WTC11 (cell line): ENCODE results near the gene UBE2D2.

Experiments
- CREB1 ChIP-seq: sonication (generic); formaldehyde crosslinking; IDR thresholded peaks from 2 replicates; pipeline ENCODE4 v1.8.0; 2023; ENCODE audit warnings: mild to moderate bottlenecking, missing genetic modification reagents
- NR2C2 ChIP-seq: sonication (generic); formaldehyde crosslinking; IDR thresholded peaks from 2 replicates; pipeline ENCODE4 v1.8.0; 2022; ENCODE audit warnings: mild to moderate bottlenecking, missing genetic modification reagents
- RELA ChIP-seq: sonication (generic); formaldehyde crosslinking; IDR thresholded peaks from 2 replicates; pipeline ENCODE4 v1.8.1; 2022; ENCODE audit warnings: missing genetic modification reagents, mild to moderate bottlenecking, borderline replicate concordance
- TEAD4 ChIP-seq: sonication (generic); formaldehyde crosslinking; IDR thresholded peaks from 2 replicates; pipeline ENCODE4 v1.8.0; 2022; ENCODE audit warnings: mild to moderate bottlenecking, missing genetic modification reagents
- ZNF121 ChIP-seq: sonication (generic); formaldehyde crosslinking; IDR thresholded peaks from 2 replicates; pipeline ENCODE4 v1.8.0; 2023; ENCODE audit warnings: missing genetic modification reagents
- ZNF416 ChIP-seq: fragments of 250-450 bp; sonication (Bioruptor Pico); IDR thresholded peaks from 2 replicates; pipeline ENCODE4 v1.9.0; 2021; ENCODE audit warnings: mild to moderate bottlenecking, inconsistent platforms
- TF ChIP-seq, protein P1 (sequence below): fragments of 200-600 bp; IDR thresholded peaks from 2 replicates; pipeline ENCODE4 v1.8.0; 2022; ENCODE audit warnings: antibody characterized with exemption
- TF ChIP-seq, protein P2 (sequence below): sonication (generic); formaldehyde crosslinking; IDR thresholded peaks from 2 replicates; pipeline ENCODE4 v1.8.0; 2022; ENCODE audit warnings: mild to moderate bottlenecking, missing genetic modification reagents
- TF ChIP-seq, protein P3 (sequence below): sonication (generic); formaldehyde crosslinking; IDR thresholded peaks from 2 replicates; pipeline ENCODE4 v1.8.1; 2023; ENCODE audit warnings: mild to moderate bottlenecking, missing genetic modification reagents, moderate library complexity
- TF ChIP-seq, protein P4 (sequence below): sonication (generic); formaldehyde crosslinking; IDR thresholded peaks from 2 replicates; pipeline ENCODE4 v1.8.0; 2022; ENCODE audit warnings: mild to moderate bottlenecking, missing genetic modification reagents
- TF ChIP-seq, protein P5 (sequence below): sonication (generic); formaldehyde crosslinking; IDR thresholded peaks from 2 replicates; pipeline ENCODE4 v1.8.1; 2023; ENCODE audit warnings: mild to moderate bottlenecking, missing genetic modification reagents, borderline replicate concordance

DNA sequence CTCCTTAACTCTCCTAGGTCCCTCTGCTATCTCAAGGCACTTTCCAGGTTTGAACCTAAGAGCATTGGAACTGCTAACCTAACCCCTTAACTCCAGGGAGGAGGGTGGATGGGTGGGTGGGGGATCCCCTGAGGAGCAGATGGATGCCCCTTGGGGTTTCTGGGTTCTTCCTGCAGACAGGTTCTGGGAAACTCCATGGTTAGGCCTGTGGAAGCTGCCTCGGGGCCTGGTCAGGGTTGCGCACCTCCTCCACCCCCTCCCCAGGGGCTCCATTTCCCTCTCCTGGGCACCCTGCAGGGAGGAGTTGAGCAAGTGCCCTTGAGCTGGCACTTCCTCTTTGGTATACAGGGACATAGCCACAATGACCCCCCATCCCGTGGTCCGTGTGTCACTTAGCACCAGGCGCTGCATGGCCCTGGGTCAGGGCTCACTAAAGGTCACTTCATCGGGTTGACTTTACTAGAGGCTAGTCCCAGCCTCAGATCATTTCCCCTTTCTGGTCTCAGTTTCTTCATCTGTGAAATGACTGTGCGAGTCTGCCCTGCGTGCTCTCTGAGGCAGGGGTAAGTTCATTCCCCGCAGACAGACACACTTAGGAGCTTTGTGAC is 103.1 kb downstream of the UBE2D2 start:
- TF ChIP-seq, protein P1, sequence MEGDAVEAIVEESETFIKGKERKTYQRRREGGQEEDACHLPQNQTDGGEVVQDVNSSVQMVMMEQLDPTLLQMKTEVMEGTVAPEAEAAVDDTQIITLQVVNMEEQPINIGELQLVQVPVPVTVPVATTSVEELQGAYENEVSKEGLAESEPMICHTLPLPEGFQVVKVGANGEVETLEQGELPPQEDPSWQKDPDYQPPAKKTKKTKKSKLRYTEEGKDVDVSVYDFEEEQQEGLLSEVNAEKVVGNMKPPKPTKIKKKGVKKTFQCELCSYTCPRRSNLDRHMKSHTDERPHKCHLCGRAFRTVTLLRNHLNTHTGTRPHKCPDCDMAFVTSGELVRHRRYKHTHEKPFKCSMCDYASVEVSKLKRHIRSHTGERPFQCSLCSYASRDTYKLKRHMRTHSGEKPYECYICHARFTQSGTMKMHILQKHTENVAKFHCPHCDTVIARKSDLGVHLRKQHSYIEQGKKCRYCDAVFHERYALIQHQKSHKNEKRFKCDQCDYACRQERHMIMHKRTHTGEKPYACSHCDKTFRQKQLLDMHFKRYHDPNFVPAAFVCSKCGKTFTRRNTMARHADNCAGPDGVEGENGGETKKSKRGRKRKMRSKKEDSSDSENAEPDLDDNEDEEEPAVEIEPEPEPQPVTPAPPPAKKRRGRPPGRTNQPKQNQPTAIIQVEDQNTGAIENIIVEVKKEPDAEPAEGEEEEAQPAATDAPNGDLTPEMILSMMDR, result no peak
- TF ChIP-seq ZNF121 (CRISPR knock-in tag) (no peak), TEAD4 (CRISPR knock-in tag) (no peak), ZNF416 (CRISPR knock-in tag) (no peak), RELA (no peak), CREB1 (CRISPR knock-in tag) (no peak), NR2C2 (CRISPR knock-in tag) (no peak)
- TF ChIP-seq, protein P2, sequence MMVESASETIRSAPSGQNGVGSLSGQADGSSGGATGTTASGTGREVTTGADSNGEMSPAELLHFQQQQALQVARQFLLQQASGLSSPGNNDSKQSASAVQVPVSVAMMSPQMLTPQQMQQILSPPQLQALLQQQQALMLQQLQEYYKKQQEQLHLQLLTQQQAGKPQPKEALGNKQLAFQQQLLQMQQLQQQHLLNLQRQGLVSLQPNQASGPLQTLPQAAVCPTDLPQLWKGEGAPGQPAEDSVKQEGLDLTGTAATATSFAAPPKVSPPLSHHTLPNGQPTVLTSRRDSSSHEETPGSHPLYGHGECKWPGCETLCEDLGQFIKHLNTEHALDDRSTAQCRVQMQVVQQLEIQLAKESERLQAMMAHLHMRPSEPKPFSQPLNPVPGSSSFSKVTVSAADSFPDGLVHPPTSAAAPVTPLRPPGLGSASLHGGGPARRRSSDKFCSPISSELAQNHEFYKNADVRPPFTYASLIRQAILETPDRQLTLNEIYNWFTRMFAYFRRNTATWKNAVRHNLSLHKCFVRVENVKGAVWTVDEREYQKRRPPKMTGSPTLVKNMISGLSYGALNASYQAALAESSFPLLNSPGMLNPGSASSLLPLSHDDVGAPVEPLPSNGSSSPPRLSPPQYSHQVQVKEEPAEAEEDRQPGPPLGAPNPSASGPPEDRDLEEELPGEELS (CRISPR knock-in tag), result no peak
- TF ChIP-seq, protein P3, sequence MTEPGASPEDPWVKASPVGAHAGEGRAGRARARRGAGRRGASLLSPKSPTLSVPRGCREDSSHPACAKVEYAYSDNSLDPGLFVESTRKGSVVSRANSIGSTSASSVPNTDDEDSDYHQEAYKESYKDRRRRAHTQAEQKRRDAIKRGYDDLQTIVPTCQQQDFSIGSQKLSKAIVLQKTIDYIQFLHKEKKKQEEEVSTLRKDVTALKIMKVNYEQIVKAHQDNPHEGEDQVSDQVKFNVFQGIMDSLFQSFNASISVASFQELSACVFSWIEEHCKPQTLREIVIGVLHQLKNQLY, result no peak
- TF ChIP-seq, protein P4, sequence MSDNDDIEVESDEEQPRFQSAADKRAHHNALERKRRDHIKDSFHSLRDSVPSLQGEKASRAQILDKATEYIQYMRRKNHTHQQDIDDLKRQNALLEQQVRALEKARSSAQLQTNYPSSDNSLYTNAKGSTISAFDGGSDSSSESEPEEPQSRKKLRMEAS, result no peak
- TF ChIP-seq, protein P5, sequence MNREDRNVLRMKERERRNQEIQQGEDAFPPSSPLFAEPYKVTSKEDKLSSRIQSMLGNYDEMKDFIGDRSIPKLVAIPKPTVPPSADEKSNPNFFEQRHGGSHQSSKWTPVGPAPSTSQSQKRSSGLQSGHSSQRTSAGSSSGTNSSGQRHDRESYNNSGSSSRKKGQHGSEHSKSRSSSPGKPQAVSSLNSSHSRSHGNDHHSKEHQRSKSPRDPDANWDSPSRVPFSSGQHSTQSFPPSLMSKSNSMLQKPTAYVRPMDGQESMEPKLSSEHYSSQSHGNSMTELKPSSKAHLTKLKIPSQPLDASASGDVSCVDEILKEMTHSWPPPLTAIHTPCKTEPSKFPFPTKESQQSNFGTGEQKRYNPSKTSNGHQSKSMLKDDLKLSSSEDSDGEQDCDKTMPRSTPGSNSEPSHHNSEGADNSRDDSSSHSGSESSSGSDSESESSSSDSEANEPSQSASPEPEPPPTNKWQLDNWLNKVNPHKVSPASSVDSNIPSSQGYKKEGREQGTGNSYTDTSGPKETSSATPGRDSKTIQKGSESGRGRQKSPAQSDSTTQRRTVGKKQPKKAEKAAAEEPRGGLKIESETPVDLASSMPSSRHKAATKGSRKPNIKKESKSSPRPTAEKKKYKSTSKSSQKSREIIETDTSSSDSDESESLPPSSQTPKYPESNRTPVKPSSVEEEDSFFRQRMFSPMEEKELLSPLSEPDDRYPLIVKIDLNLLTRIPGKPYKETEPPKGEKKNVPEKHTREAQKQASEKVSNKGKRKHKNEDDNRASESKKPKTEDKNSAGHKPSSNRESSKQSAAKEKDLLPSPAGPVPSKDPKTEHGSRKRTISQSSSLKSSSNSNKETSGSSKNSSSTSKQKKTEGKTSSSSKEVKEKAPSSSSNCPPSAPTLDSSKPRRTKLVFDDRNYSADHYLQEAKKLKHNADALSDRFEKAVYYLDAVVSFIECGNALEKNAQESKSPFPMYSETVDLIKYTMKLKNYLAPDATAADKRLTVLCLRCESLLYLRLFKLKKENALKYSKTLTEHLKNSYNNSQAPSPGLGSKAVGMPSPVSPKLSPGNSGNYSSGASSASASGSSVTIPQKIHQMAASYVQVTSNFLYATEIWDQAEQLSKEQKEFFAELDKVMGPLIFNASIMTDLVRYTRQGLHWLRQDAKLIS (CRISPR knock-in tag), result no peak
